ENCODE data around the gene USP47.

USP47 gene

DNA sequence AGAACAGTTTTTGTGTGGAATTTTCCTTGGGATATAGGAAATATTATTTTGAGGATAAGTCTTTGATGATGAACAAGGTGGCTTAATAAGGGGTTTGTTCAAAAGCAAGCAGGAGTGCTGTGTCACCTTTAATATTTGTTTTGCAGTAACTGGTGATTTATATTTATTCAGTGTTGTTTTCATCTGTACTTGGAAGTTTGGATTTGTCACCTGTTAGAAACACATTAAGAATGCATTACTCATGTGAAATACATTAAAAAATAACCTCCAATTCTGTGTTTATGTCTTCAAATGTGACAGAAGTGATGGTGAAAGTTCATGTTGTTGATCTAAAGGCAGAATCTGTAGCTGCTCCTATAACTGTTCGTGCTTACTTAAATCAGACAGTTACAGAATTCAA lies 96.2 kb downstream of the USP47 start:
- no peaks in the 10 kb centered on the region for H3K27me3 ChIP-seq (ENCODE audit: control insufficient read depth in 3 of 3, insufficient read depth in 3 of 3, low read depth in 1 of 3, low read length in 3 of 3)
- H3K4me1 ChIP-seq (ENCODE audit: control insufficient read depth in 2 of 2, insufficient read depth in 1 of 2, low read depth in 1 of 2, low read length in 2 of 2), result peaks cover 0 to 5% of the 10 kb centered on the region in 2 donors
- no peak overlapping the region for H4K91ac ChIP-seq (ENCODE audit: low read depth, low read length, poor library complexity)
- no peaks in the 10 kb centered on the region for H3K9me3 ChIP-seq (replicated peaks in 1 of 2; ENCODE audit: control insufficient read depth in 2 of 2, insufficient read depth in 1 of 2, low read depth in 1 of 2, low read length in 2 of 2)
- H3K4me2 ChIP-seq (ENCODE audit: insufficient read depth, low read length, poor library complexity, severe bottlenecking), result no peak overlapping the region
- H3K79me1 ChIP-seq (ENCODE audit: low read depth, low read length), result no peaks in the 10 kb centered on the region
- no CpG with 5 or more reads among the region's 1 CpG for WGBS, 2 donors (ENCODE audit: extremely low coverage in 2 of 2, insufficient read length in 2 of 2, insufficient replicate concordance in 1 of 2)
- H2BK5ac ChIP-seq (ENCODE audit: low read length), result no peak overlapping the region
- H2AK5ac ChIP-seq (ENCODE audit: low read depth, low read length), result no peak overlapping the region
- peaks cover 7 to 100% of the 10 kb centered on the region in 2 donors for H3K36me3 ChIP-seq (replicated peaks in 1 of 2; ENCODE audit: control insufficient read depth in 2 of 2, insufficient read depth in 2 of 2, low read length in 2 of 2)
- H3K27ac ChIP-seq (replicated peaks; ENCODE audit: low read length), result no peak overlapping the region
- no peak overlapping the region for H3K14ac ChIP-seq (ENCODE audit: low read length)
- H2BK120ac ChIP-seq (ENCODE audit: low read depth, low read length), result no peak overlapping the region
- H4K8ac ChIP-seq (ENCODE audit: low read depth, low read length), result no peak overlapping the region
- no peak overlapping the region for H3K4me3 ChIP-seq (ENCODE audit: low read length in 2 of 2)
- H2BK12ac ChIP-seq (ENCODE audit: low read length), result no peak overlapping the region
- no peak overlapping the region for H2AFZ ChIP-seq (ENCODE audit: low read length)
- H3K4ac ChIP-seq (ENCODE audit: low read length), result no peak overlapping the region
- no peak overlapping the region for H3K18ac ChIP-seq (ENCODE audit: low read length)
- H3K9ac ChIP-seq (ENCODE audit: low read depth, low read length, poor library complexity), result no peak overlapping the region
- H3K23ac ChIP-seq (ENCODE audit: low read depth, low read length, poor library complexity), result no peak overlapping the region
- DNase-seq (ENCODE audit: low spot score), result no peak
- H2BK15ac ChIP-seq (ENCODE audit: low read length), result no peak overlapping the region

DNA sequence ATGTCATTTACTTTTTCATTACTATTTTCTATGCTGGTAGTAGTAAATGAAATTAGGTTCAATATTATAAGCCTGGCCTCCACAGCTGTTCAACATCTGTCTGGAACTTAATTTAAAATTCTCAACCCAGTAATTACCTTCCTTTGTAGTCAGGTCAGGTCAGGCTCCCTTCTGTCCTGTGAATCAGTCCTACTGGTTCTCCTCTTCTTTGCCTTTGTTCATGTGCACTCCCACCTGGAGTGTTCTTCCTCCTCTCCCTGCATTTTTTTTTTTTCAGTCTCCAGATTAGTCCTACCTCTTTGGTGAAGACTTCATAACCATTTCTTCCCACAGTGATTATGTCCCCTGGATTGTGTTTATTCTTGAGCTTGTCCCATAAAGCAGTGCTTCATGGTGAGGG lies 98.8 kb downstream of the USP47 start:
- Histone ChIP-seq H2AFZ (ENCODE audit: low read length) (no peak overlapping the region), H3K23ac (ENCODE audit: low read depth, low read length, poor library complexity) (no peak overlapping the region), H4K91ac (ENCODE audit: low read depth, low read length, poor library complexity) (no peak overlapping the region), H3K4me1 (ENCODE audit: control insufficient read depth in 2 of 2, insufficient read depth in 1 of 2, low read depth in 1 of 2, low read length in 2 of 2) (peaks cover 0 to 5% of the 10 kb centered on the region in 2 donors), H3K14ac (ENCODE audit: low read length) (no peak overlapping the region), H3K36me3 (replicated peaks in 1 of 2; ENCODE audit: control insufficient read depth in 2 of 2, insufficient read depth in 2 of 2, low read length in 2 of 2) (peaks cover 7 to 100% of the 10 kb centered on the region in 2 donors), H3K4me2 (ENCODE audit: insufficient read depth, low read length, poor library complexity, severe bottlenecking) (peak overlapping the region; percentile 25), H3K27me3 (ENCODE audit: control insufficient read depth in 3 of 3, insufficient read depth in 3 of 3, low read depth in 1 of 3, low read length in 3 of 3) (no peaks in the 10 kb centered on the region), H2AK5ac (ENCODE audit: low read depth, low read length) (no peak overlapping the region), H3K18ac (ENCODE audit: low read length) (no peak overlapping the region), H2BK120ac (ENCODE audit: low read depth, low read length) (no peak overlapping the region), H3K9me3 (replicated peaks in 1 of 2; ENCODE audit: control insufficient read depth in 2 of 2, insufficient read depth in 1 of 2, low read depth in 1 of 2, low read length in 2 of 2) (no peaks in the 10 kb centered on the region), H3K4ac (ENCODE audit: low read length) (no peak overlapping the region), H2BK15ac (ENCODE audit: low read length) (no peak overlapping the region), H2BK12ac (ENCODE audit: low read length) (no peak overlapping the region), H3K9ac (ENCODE audit: low read depth, low read length, poor library complexity) (no peak overlapping the region), H3K4me3 (ENCODE audit: low read length in 2 of 2) (no peak overlapping the region), H2BK5ac (ENCODE audit: low read length) (no peak overlapping the region), H3K79me1 (ENCODE audit: low read depth, low read length) (no peaks in the 10 kb centered on the region), H4K8ac (ENCODE audit: low read depth, low read length) (no peak overlapping the region), H3K27ac (replicated peaks; ENCODE audit: low read length) (no peak overlapping the region)
- DNase-seq (ENCODE audit: low spot score), result no peak

DNA sequence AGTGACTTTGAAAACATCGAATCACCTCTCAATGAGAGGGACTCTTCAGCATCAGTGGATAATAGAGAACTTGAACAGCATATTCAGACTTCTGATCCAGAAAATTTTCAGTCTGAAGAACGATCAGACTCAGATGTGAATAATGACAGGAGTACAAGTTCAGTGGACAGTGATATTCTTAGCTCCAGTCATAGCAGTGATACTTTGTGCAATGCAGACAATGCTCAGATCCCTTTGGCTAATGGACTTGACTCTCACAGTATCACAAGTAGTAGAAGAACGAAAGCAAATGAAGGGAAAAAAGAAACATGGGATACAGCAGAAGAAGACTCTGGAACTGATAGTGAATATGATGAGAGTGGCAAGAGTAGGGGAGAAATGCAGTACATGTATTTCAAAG lies 100.9 kb downstream of the USP47 start:
- H3K4ac ChIP-seq (ENCODE audit: low read length), result no peak overlapping the region
- H2BK120ac ChIP-seq (ENCODE audit: low read depth, low read length), result no peak overlapping the region
- no peak overlapping the region for H3K23ac ChIP-seq (ENCODE audit: low read depth, low read length, poor library complexity)
- no peak overlapping the region for H4K91ac ChIP-seq (ENCODE audit: low read depth, low read length, poor library complexity)
- H4K8ac ChIP-seq (ENCODE audit: low read depth, low read length), result no peak overlapping the region
- no peak overlapping the region for H3K27ac ChIP-seq (replicated peaks; ENCODE audit: low read length)
- no peaks in the 10 kb centered on the region for H3K9me3 ChIP-seq (replicated peaks in 1 of 2; ENCODE audit: control insufficient read depth in 2 of 2, insufficient read depth in 1 of 2, low read depth in 1 of 2, low read length in 2 of 2)
- no peak overlapping the region for H2BK12ac ChIP-seq (ENCODE audit: low read length)
- H2AK5ac ChIP-seq (ENCODE audit: low read depth, low read length), result no peak overlapping the region
- H3K79me1 ChIP-seq (ENCODE audit: low read depth, low read length), result no peaks in the 10 kb centered on the region
- no peak overlapping the region for H3K9ac ChIP-seq (ENCODE audit: low read depth, low read length, poor library complexity)
- no CpG with 5 or more reads among the region's 3 CpGs for WGBS, 2 donors (ENCODE audit: extremely low coverage in 2 of 2, insufficient read length in 2 of 2, insufficient replicate concordance in 1 of 2)
- no peak overlapping the region for H3K4me2 ChIP-seq (ENCODE audit: insufficient read depth, low read length, poor library complexity, severe bottlenecking)
- no peaks in the 10 kb centered on the region for H3K27me3 ChIP-seq (ENCODE audit: control insufficient read depth in 3 of 3, insufficient read depth in 3 of 3, low read depth in 1 of 3, low read length in 3 of 3)
- peaks cover 6 to 100% of the 10 kb centered on the region in 2 donors for H3K36me3 ChIP-seq (replicated peaks in 1 of 2; ENCODE audit: control insufficient read depth in 2 of 2, insufficient read depth in 2 of 2, low read length in 2 of 2)
- no peak overlapping the region for H2BK5ac ChIP-seq (ENCODE audit: low read length)
- no peak overlapping the region for H2AFZ ChIP-seq (ENCODE audit: low read length)
- H3K14ac ChIP-seq (ENCODE audit: low read length), result no peak overlapping the region
- peaks cover 0 to 5% of the 10 kb centered on the region in 2 donors for H3K4me1 ChIP-seq (ENCODE audit: control insufficient read depth in 2 of 2, insufficient read depth in 1 of 2, low read depth in 1 of 2, low read length in 2 of 2)
- no peak overlapping the region for H3K18ac ChIP-seq (ENCODE audit: low read length)
- DNase-seq (ENCODE audit: low spot score), result no peak
- H2BK15ac ChIP-seq (ENCODE audit: low read length), result no peak overlapping the region
- no peak overlapping the region for H3K4me3 ChIP-seq (ENCODE audit: low read length in 2 of 2)

DNA sequence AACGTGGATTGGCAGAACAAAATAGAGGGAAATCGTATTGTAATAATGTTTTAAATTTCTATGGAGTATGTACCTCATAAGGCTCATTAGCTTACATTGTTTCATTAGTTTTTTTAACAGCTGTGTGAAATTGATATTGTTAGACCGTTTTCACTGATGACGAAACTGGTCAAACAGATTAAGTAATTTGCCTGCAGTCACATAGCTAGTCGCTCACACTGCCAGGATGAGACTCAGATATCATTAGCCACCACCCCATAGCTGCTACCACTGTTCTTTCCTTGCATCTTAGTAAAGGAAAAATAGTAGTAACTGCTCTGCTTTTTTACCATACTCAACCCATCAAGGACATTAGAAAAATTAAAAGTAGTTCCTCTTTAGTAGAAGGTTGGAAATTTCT lies 102.7 kb downstream of the USP47 start:
- no peak overlapping the region for H2BK120ac ChIP-seq (ENCODE audit: low read depth, low read length)
- H3K36me3 ChIP-seq (replicated peaks in 1 of 2; ENCODE audit: control insufficient read depth in 2 of 2, insufficient read depth in 2 of 2, low read length in 2 of 2), result peaks cover 4 to 100% of the 10 kb centered on the region in 2 donors
- DNase-seq (ENCODE audit: low spot score), result no peak
- H2BK12ac ChIP-seq (ENCODE audit: low read length), result no peak overlapping the region
- H3K79me1 ChIP-seq (ENCODE audit: low read depth, low read length), result no peaks in the 10 kb centered on the region
- no peak overlapping the region for H3K27ac ChIP-seq (replicated peaks; ENCODE audit: low read length)
- no peak overlapping the region for H4K8ac ChIP-seq (ENCODE audit: low read depth, low read length)
- H2AK5ac ChIP-seq (ENCODE audit: low read depth, low read length), result no peak overlapping the region
- H3K4me1 ChIP-seq (ENCODE audit: control insufficient read depth in 2 of 2, insufficient read depth in 1 of 2, low read depth in 1 of 2, low read length in 2 of 2), result peaks cover 0 to 5% of the 10 kb centered on the region in 2 donors
- H2BK5ac ChIP-seq (ENCODE audit: low read length), result no peak overlapping the region
- WGBS, 2 donors (ENCODE audit: extremely low coverage in 2 of 2, insufficient read length in 2 of 2, insufficient replicate concordance in 1 of 2), result no CpG with 5 or more reads among the region's 5 CpGs
- H3K18ac ChIP-seq (ENCODE audit: low read length), result no peak overlapping the region
- no peak overlapping the region for H4K91ac ChIP-seq (ENCODE audit: low read depth, low read length, poor library complexity)
- H3K4ac ChIP-seq (ENCODE audit: low read length), result no peak overlapping the region
- H3K23ac ChIP-seq (ENCODE audit: low read depth, low read length, poor library complexity), result no peak overlapping the region
- no peak overlapping the region for H2BK15ac ChIP-seq (ENCODE audit: low read length)
- no peak overlapping the region for H3K4me3 ChIP-seq (ENCODE audit: low read length in 2 of 2)
- no peak overlapping the region for H3K9ac ChIP-seq (ENCODE audit: low read depth, low read length, poor library complexity)
- H3K4me2 ChIP-seq (ENCODE audit: insufficient read depth, low read length, poor library complexity, severe bottlenecking), result no peak overlapping the region
- no peaks in the 10 kb centered on the region for H3K9me3 ChIP-seq (replicated peaks in 1 of 2; ENCODE audit: control insufficient read depth in 2 of 2, insufficient read depth in 1 of 2, low read depth in 1 of 2, low read length in 2 of 2)
- no peak overlapping the region for H2AFZ ChIP-seq (ENCODE audit: low read length)
- no peaks in the 10 kb centered on the region for H3K27me3 ChIP-seq (ENCODE audit: control insufficient read depth in 3 of 3, insufficient read depth in 3 of 3, low read depth in 1 of 3, low read length in 3 of 3)
- no peak overlapping the region for H3K14ac ChIP-seq (ENCODE audit: low read length)

Measured in neuronal stem cell (in vitro differentiated cells).